HepG2 (cell line): ENCODE data around the gene PRKCSH. TPM values are rescaled to one million over a fixed set of nuclear protein-coding genes. Genes with fewer than 3 reads are reported as not detected.

Source experiments
- BCL6 ChIP-seq: IDR thresholded peaks from 2 replicates; pipeline ENCODE4 v1.6.1; 2016; ENCODE audit warnings: missing genetic modification reagents, missing compliant biosample characterization
- CEBPB ChIP-seq: IDR thresholded peaks from 2 replicates; pipeline ENCODE4 v1.6.1; 2011; ENCODE audit warnings: low read depth, low read length, improper control_type of control experiment, borderline replicate concordance
- E2F2 ChIP-seq: sonication (generic); formaldehyde crosslinking; IDR thresholded peaks from 2 replicates; pipeline ENCODE4 v1.4.0; 2020; ENCODE audit warnings: missing genetic modification reagents, borderline replicate concordance
- ESRRA ChIP-seq: sonication (generic); formaldehyde crosslinking; IDR thresholded peaks from 2 replicates; pipeline ENCODE4 v1.5.1; 2020; ENCODE audit warnings: mild to moderate bottlenecking, low read depth, missing genetic modification reagents
- HNRNPH1 ChIP-seq: fragments of 200-400 bp; formaldehyde crosslinking; optimal IDR thresholded peaks from 2 replicates; pipeline ENCODE3; 2017; ENCODE audit warnings: mild to moderate bottlenecking, low read depth, low read length
- KLF13 ChIP-seq: sonication (generic); formaldehyde crosslinking; IDR thresholded peaks from 2 replicates; pipeline ENCODE4 v1.4.0; 2020; ENCODE audit warnings: mild to moderate bottlenecking, missing genetic modification reagents
- MLXIP ChIP-seq: sonication (generic); formaldehyde crosslinking; IDR thresholded peaks from 2 replicates; pipeline ENCODE4 v1.9.0; 2021; ENCODE audit warnings: missing genetic modification reagents, borderline replicate concordance
- NCOA5 ChIP-seq: sonication (generic); formaldehyde crosslinking; IDR thresholded peaks from 2 replicates; pipeline ENCODE4 v1.4.0; 2020; ENCODE audit warnings: missing genetic modification reagents
- NR0B2 ChIP-seq: sonication (generic); formaldehyde crosslinking; IDR thresholded peaks from 2 replicates; pipeline ENCODE4 v1.4.0; 2020; ENCODE audit warnings: mild to moderate bottlenecking, missing genetic modification reagents
- PATZ1 ChIP-seq: sonication (generic); formaldehyde crosslinking; IDR thresholded peaks from 2 replicates; pipeline ENCODE4 v1.4.0; 2020; ENCODE audit warnings: missing genetic modification reagents
- PHF20 ChIP-seq: sonication (generic); formaldehyde crosslinking; IDR thresholded peaks from 2 replicates; pipeline ENCODE4 v1.5.0; 2020; ENCODE audit warnings: mild to moderate bottlenecking, missing genetic modification reagents
- RFX1 ChIP-seq: fragments of 450-650 bp; IDR thresholded peaks from 2 replicates; pipeline ENCODE4 v1.6.1; 2017
- SAP130 ChIP-seq: IDR thresholded peaks from 2 replicates; pipeline ENCODE4 v1.6.1; 2016; ENCODE audit warnings: low read depth
- SP5 ChIP-seq: IDR thresholded peaks from 2 replicates; pipeline ENCODE4 v1.6.1; 2016; ENCODE audit warnings: low read depth, borderline replicate concordance
- ZBTB3 ChIP-seq: sonication (generic); formaldehyde crosslinking; IDR thresholded peaks from 2 replicates; pipeline ENCODE4 v1.4.0; 2020; ENCODE audit warnings: low read depth, mild to moderate bottlenecking, moderate library complexity, missing genetic modification reagents, borderline replicate concordance
- ZFP36L1 ChIP-seq: sonication (generic); formaldehyde crosslinking; IDR thresholded peaks from 2 replicates; pipeline ENCODE4 v1.8.0; 2022; ENCODE audit warnings: mild to moderate bottlenecking, missing genetic modification reagents, moderate library complexity
- ZNF143 ChIP-seq: sonication (generic); formaldehyde crosslinking; IDR thresholded peaks from 2 replicates; pipeline ENCODE4 v1.4.0; 2020; ENCODE audit warnings: missing genetic modification reagents
- ZNF343 ChIP-seq: sonication (generic); formaldehyde crosslinking; IDR thresholded peaks from 2 replicates; pipeline ENCODE4 v1.4.0; 2020; ENCODE audit warnings: mild to moderate bottlenecking, missing genetic modification reagents
- ZNF367 ChIP-seq: sonication (generic); formaldehyde crosslinking; IDR thresholded peaks from 2 replicates; pipeline ENCODE4 v1.4.0; 2020; ENCODE audit warnings: missing genetic modification reagents, borderline replicate concordance
- ZNF460 ChIP-seq: sonication (generic); formaldehyde crosslinking; IDR thresholded peaks from 2 replicates; pipeline ENCODE4 v1.5.1; 2020; ENCODE audit warnings: missing genetic modification reagents, mild to moderate bottlenecking, borderline replicate concordance
- ZNF589 ChIP-seq: sonication (generic); formaldehyde crosslinking; conservative IDR thresholded peaks from 2 replicates; pipeline ENCODE4 v1.8.0; 2022; ENCODE audit warnings: mild to moderate bottlenecking, moderate library complexity, missing genetic modification reagents
- polyA plus RNA-seq, 8 experiments: library from polyadenylated mRNA; depleted of rRNA in 3 of 8; stranded (reverse) in 7 of 8; unstranded in 1 of 8; fragments of >200 nt; fragmentation: Illumina TruSeq in 4 of 8; extraction: Trizol in 4 of 8; gene quantifications; 2 replicates each; pipeline versions ENCODE4 v1.2.1 to v1.2.3, GENCODE V29; 2011 to 2016; ENCODE audit warnings: low read depth in 4 of 8, missing spikeins in 1 of 8, mixed read lengths in 1 of 8; ENCODE audit not compliant: insufficient read depth in 1 of 8
- total RNA-seq, 5 experiments: library from RNA; depleted of rRNA; stranded (reverse); fragments of >200 nt; fragmentation: Illumina TruSeq; extraction: Trizol; gene quantifications; 2 replicates each; pipeline ENCODE4 v1.2.3, GENCODE V29; 2016; ENCODE audit warnings: low read depth in 1 of 5

Gene PRKCSH
- total and polyA plus RNA-seq, 2 of the 13 experiments (the other 11 are each of a cell fraction or from before 2014, with no cell fraction given), result 85.1 to 125 TPM

- TF ChIP-seq ZNF460 (CRISPR knock-in tag) (no peak), ESRRA (no peak), ZNF589 (CRISPR knock-in tag) (no peak), SP5 (CRISPR knock-in tag) (no peak; the same call in 1 of the 2 replicates), NR0B2 (CRISPR knock-in tag) (no peak), ZNF367 (CRISPR knock-in tag) (no peak), E2F2 (no peak), ZBTB3 (CRISPR knock-in tag) (no peak), RFX1 (no peak), CEBPB (peak; percentile 96), PHF20 (CRISPR knock-in tag) (no peak), NCOA5 (no peak), KLF13 (CRISPR knock-in tag) (no peak), HNRNPH1 (no peak), SAP130 (CRISPR knock-in tag) (0 out of 2 replicates have a peak, but pooled peaks have one; percentile 37), PATZ1 (peak; percentile 57; the same call in 1 of the 2 replicates), ZNF343 (CRISPR knock-in tag) (no peak), MLXIP (no peak), BCL6 (no peak), ZFP36L1 (CRISPR knock-in tag) (no peak), ZNF143 (CRISPR knock-in tag) (no peak)
Measured at GRCh38 chr19:11420429-11421370, 14.7 kb upstream of the PRKCSH start (continued).
